Measurements from ENCODE around the gene CD83. TPM values are rescaled to one million over a fixed set of nuclear protein-coding genes. Genes with fewer than 3 reads are reported as not detected.
"Not testable (repeated sequence)": the region's sequence is repeated elsewhere in the genome, so short reads cannot be mapped to it uniquely, and the experiment has no call there.

CD83 gene
- total RNA-seq, 1 donor from 2014 or later = 12.9 TPM

- DNase-seq (ENCODE audit: low spot score) = no peak
These were observed 30.3 kb downstream of the CD83 start for GRCh38 chr6:14147891-14148290.

DNA sequence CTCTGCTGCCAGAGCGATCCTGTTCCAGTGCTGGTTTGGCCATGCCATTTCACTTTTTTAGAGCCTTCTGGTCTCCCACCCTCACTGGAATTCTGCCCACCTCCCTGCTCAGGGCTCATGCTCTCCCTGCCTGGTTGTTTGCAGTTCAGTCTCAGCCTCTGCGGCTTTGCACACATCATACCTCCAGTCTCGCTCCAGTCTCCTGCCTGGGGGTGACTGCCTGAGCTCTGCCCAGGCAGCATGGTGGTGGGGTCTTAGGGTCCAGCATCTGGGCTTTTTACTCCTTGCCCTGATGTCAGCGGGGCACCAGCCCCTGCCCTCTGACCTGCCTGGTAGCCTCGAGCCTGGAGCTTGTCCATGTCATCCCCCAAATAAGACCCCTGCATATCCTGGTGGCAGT lies 30.9 kb downstream of the CD83 start:
- no peak for DNase-seq (ENCODE audit: low spot score)

DNA sequence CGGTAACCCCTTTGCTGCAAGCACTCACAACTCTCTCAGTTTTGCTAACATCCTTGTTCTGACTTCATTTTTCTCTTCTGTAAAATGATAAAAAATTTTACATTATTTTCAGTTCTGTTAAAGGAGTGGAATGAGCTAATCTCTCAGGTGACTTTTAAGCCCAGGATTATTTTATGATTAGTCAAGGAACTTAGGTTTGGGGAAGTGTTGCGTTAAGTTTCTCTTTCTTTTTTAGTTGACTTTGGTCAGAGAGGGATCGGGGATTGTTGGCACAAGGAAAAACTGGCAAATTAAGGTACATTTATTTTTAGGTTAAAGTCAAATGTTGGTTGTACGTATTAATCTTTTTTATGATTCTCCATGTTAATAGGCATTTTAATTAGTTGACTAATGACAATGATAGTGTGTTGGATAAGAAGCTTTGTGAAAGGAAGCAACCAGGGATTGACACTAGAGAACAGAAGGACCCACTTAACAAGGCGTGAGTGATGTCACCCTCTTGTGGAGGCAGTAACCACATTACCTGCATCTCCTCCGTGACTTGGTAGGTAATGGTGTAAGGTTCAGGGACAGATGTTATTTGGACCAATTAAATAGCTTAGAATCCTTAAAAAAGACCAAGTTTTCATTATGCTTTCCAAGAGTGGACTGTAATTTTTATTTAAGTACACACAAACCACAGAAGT lies 31.6 kb downstream of the CD83 start:
- DNase-seq (ENCODE audit: low spot score) = no peak

GRCh38 chr6:14149739-14150130 lies 32.2 kb downstream of the CD83 start:
- no peak for DNase-seq (ENCODE audit: low spot score)

- not testable (repeated sequence) for DNase-seq (ENCODE audit: low spot score)
These were observed 33.7 kb downstream of the CD83 start for GRCh38 chr6:14151300-14151699.

DNA sequence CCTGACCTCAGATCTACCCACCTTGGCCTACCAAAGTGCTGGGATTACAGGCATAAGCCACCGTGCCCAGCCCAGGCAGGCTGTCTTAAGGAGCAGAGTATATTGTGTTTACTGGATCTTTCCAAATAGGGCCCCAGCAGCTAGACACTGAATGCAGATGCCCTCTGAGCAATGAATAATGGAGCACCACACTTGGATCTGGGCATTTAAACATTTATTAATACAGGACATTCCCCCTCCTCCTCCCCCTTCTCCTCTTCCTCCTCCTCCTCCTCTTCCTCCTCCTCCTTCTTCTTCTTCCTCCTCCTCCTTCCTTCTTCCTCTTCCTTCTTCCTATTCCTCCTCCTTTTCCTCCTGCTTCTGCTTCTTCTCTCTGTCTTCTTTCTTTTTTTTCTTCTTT lies 34.2 kb downstream of the CD83 start:
- DNase-seq (ENCODE audit: low spot score) = no peak

- no peak for DNase-seq (ENCODE audit: low spot score)
These were observed 35.7 kb downstream of the CD83 start for GRCh38 chr6:14153228-14153627.

DNA sequence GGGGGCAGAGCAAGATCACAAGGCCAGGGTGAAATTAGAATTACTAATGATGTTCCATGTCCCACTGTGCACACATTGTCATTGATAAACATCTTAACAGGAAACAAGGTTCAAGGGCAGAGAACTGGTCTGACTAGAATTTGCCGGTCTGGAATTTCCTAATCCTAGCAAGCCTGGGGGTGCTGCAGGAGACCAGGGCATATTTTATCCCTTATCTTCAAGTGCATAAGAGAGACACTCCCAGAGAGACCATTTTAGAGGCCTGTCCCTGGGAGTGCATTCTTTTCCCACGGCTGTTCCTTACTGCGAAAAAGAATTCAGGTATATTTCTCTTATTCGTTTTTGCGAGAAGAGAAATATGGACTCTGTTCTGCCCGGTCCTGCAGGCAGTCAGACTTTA lies 41.5 kb downstream of the CD83 start:
- DNase-seq (ENCODE audit: low spot score) = no peak

- no peak for DNase-seq (ENCODE audit: low spot score)
These were observed 45.3 kb downstream of the CD83 start for GRCh38 chr6:14162826-14163225.

DNA sequence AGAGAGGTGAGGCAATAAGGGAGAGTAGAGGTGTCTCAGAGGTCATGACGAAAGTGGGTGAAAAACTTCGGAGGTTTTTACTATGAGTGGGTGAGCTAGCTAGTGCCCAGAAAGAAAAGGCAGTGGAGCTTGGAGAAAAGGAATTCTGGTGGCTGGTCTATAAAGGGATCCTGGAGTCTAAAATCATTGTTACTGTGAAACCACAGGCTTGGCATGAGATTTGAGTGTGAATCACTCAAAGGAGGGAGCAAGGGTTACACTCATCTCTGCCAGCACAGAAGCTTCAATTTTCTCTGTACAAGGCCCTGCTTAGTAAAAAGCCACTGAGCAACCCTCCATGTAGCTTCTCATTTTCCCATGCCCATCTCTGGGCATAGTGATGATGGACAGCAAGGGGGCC lies 47.5 kb downstream of the CD83 start:
- no peak for DNase-seq (ENCODE audit: low spot score)

GRCh38 chr6:14166839-14167238 lies 49.3 kb downstream of the CD83 start:
- no peak for DNase-seq (ENCODE audit: low spot score)

DNA sequence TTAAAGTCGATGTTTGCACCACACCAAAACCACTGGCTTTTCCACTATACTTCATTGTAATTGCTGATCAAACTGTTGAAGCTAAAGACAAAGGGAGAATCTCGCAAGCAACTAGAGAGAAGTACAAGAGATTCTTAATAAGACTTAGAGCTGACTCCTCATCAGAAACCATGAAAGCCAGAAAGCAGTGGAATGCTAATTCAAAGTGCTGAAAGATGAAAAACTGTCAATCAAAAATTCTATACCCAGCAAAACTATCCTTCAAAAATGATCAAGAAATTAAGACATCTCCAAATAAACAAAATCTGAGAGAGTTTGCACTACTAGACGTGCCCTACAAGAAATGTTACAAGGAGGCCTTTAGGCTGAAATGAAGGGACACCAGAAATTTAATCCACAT lies 52.6 kb downstream of the CD83 start:
- DNase-seq (ENCODE audit: low spot score) = no peak

DNA sequence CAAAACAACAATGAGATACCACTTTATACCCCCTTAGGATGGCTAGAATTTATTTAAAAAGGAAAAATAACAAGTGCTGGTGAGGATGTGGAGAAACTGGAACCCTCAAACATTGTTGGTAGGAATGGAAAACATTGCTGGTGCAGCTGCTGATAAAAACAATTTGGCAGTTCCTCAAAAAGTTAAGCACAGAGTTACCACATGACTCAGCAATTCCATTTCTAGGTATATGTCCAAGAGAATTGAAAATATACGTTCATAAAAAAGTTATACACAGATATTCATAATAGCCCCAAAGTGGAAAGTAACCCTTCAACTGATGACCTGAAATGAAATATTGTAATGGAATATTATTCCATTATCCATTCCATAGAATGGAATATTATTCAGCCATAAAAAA lies 55.0 kb downstream of the CD83 start:
- no peak for DNase-seq (ENCODE audit: low spot score)

GRCh38 chr6:14174226-14174625 lies 56.7 kb downstream of the CD83 start:
- DNase-seq (ENCODE audit: low spot score) = no peak

- DNase-seq (ENCODE audit: low spot score) = no peak
These were observed 57.4 kb downstream of the CD83 start for GRCh38 chr6:14174996-14175395.

DNA sequence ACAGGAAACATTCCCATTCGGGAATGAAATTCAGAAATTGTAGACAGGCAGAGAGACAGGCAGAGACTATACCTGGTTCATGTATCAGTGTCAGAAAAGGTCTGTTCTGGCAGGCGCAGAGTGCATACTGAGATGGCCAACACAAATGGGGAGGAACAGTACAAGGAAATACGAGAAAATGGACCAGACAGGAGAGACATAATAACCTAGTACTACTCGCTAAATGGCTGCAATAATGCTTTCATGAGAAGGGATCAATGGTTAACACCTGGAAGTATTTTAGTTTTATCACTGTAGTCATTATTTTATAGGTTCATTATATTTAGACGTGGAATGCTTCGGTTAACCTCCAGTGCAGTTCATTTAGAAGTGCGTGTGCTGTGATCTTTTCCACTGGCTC lies 58.9 kb downstream of the CD83 start:
- no peak for DNase-seq (ENCODE audit: low spot score)

DNA sequence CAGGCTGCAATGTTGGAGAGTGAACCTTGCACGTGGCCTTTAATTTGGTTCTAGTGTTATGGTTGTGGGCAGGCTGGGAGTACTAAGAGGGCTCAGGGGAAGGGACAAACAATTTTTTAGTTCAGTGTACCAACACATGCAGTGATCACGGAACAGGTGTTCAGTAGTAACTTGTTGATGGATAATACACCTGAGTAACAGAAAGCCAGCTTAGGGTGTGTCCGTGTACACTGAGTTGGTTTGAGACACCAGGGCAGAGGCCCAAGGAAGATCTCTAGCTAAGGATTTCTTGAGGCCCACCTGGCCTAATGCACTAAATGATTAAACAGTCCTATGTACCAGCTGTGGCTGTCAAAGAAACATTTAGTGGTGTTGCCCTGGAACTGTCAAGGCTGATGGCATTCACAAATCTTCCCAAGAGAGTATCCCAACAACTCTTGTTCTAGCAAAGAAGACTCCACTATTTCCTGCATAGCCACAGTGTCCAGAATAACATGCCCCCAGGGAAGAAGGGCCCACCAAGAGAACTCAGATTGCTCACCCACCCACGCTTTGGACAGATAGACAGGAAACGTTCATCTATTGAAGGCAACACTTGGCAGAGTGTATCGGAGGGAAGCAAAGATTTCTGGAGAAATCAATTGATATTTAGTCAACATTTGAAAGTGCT lies 60.0 kb downstream of the CD83 start:
- DNase-seq (ENCODE audit: low spot score) = no peak

GRCh38 chr6:14178083-14178445 lies 60.5 kb downstream of the CD83 start:
- DNase-seq (ENCODE audit: low spot score) = no peak

DNA sequence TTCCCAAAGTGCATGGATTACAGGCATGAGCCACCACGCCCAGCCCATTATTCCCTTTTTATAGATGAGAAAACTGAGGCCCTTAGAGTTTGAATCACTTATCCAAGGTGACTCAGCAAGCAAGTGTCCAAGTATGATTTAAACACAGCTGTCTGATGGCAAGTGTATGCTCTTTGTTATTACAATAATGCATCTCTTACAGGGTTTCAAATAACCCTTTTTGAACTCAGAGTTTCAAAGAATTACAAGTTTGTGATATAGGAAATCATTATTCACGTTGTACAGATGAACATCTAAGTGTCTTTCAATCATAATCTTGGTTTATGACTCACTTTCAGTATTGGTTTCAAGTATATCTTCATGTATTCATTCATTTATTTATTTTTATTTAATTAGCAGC lies 63.0 kb downstream of the CD83 start:
- no peak for DNase-seq (ENCODE audit: low spot score)

- no peak for DNase-seq (ENCODE audit: low spot score)
These were observed 65.3 kb downstream of the CD83 start for GRCh38 chr6:14182916-14183315.

Measured in mesenteric fat pad (tissue), 1 donor.